HG03460 (cell line): Measurements from ENCODE around the gene CFAP57.
"Not testable (repeated sequence)": the region's sequence is repeated elsewhere in the genome, so short reads cannot be mapped to it uniquely, and the experiment has no call there.

ENCODE experiments used
- ATAC-seq: cut with Tn5 transposase; IDR thresholded peaks from one replicate; pipeline ENCODE4 v1.9.1; 2021; ENCODE audit not compliant: unreplicated experiment

The CFAP57 gene

GRCh38 chr1:43172527-43172972, 420 bp downstream of the CFAP57 start:
- ATAC-seq: peak; percentile 37

- ATAC-seq: no peak
Observed at GRCh38 chr1:43174873-43175272, 2.7 kb downstream of the CFAP57 start.

GRCh38 chr1:43177691-43178090, 5.6 kb downstream of the CFAP57 start:
- ATAC-seq: no peak

- ATAC-seq: no peak
Observed at GRCh38 chr1:43184388-43184787, 12.3 kb downstream of the CFAP57 start.

GRCh38 chr1:43184995-43185394, 12.9 kb downstream of the CFAP57 start:
- ATAC-seq: no peak

GRCh38 chr1:43188106-43188505, 16.0 kb downstream of the CFAP57 start:
- no peak for ATAC-seq

GRCh38 chr1:43194509-43194908, 22.4 kb downstream of the CFAP57 start:
- ATAC-seq: no peak

- ATAC-seq: no peak
Observed at GRCh38 chr1:43197343-43198127, 25.4 kb downstream of the CFAP57 start.

GRCh38 chr1:43199093-43199726, 27.1 kb downstream of the CFAP57 start:
- ATAC-seq: no peak

GRCh38 chr1:43203859-43204258, 31.7 kb downstream of the CFAP57 start:
- ATAC-seq: no peak

- no peak for ATAC-seq
Observed at GRCh38 chr1:43204394-43204793, 32.3 kb downstream of the CFAP57 start.

- ATAC-seq: no peak
Observed at GRCh38 chr1:43205671-43206070, 33.5 kb downstream of the CFAP57 start.

GRCh38 chr1:43206600-43207228, 34.6 kb downstream of the CFAP57 start:
- no peak for ATAC-seq

GRCh38 chr1:43207229-43207853, 35.2 kb downstream of the CFAP57 start:
- ATAC-seq: no peak

GRCh38 chr1:43208277-43208676, 36.1 kb downstream of the CFAP57 start:
- not testable (repeated sequence) for ATAC-seq

GRCh38 chr1:43214501-43215444, 42.6 kb downstream of the CFAP57 start:
- ATAC-seq: no peak

- ATAC-seq: no peak
Observed at GRCh38 chr1:43217747-43218146, 45.6 kb downstream of the CFAP57 start.

GRCh38 chr1:43220905-43221778, 49.0 kb downstream of the CFAP57 start:
- ATAC-seq: peak; percentile 68

GRCh38 chr1:43221797-43222196, 49.7 kb downstream of the CFAP57 start:
- no peak for ATAC-seq
